ENCODE measurements around the gene SEPTIN5. TPM values are rescaled to one million over a fixed set of nuclear protein-coding genes. Genes with fewer than 3 reads are reported as not detected.

Gene SEPTIN5
- total and polyA plus RNA-seq, 9 of the 15 experiments (the other 6 are each of a cell fraction or from before 2014, with no cell fraction given), result 0.03 to 195 (median 119) TPM

GRCh38 chr22:19672054-19672776 lies 42.1 kb upstream of the SEPTIN5 start (continued):
- TF ChIP-seq CEBPG (CRISPR knock-in tag; IDR thresholded peaks at IDR 0.05) (no peak), CEBPG (tag; conservative IDR thresholded peaks at IDR 0.05 in 1 of 2, IDR thresholded peaks at IDR 0.05 in 1 of 2) (peak in 1 of 2 experiments; percentile 42; a peak in 1 of 4 replicates), THRAP3 (IDR thresholded peaks at IDR 0.05; ENCODE audit: borderline replicate concordance) (no peak), POU5F1 (IDR thresholded peaks at IDR 0.05; ENCODE audit: borderline replicate concordance, low read depth, low read length, partially characterized antibody) (no peak), ARID2 (IDR thresholded peaks at IDR 0.05) (no peak)
- TF ChIP-seq, protein P1, sequence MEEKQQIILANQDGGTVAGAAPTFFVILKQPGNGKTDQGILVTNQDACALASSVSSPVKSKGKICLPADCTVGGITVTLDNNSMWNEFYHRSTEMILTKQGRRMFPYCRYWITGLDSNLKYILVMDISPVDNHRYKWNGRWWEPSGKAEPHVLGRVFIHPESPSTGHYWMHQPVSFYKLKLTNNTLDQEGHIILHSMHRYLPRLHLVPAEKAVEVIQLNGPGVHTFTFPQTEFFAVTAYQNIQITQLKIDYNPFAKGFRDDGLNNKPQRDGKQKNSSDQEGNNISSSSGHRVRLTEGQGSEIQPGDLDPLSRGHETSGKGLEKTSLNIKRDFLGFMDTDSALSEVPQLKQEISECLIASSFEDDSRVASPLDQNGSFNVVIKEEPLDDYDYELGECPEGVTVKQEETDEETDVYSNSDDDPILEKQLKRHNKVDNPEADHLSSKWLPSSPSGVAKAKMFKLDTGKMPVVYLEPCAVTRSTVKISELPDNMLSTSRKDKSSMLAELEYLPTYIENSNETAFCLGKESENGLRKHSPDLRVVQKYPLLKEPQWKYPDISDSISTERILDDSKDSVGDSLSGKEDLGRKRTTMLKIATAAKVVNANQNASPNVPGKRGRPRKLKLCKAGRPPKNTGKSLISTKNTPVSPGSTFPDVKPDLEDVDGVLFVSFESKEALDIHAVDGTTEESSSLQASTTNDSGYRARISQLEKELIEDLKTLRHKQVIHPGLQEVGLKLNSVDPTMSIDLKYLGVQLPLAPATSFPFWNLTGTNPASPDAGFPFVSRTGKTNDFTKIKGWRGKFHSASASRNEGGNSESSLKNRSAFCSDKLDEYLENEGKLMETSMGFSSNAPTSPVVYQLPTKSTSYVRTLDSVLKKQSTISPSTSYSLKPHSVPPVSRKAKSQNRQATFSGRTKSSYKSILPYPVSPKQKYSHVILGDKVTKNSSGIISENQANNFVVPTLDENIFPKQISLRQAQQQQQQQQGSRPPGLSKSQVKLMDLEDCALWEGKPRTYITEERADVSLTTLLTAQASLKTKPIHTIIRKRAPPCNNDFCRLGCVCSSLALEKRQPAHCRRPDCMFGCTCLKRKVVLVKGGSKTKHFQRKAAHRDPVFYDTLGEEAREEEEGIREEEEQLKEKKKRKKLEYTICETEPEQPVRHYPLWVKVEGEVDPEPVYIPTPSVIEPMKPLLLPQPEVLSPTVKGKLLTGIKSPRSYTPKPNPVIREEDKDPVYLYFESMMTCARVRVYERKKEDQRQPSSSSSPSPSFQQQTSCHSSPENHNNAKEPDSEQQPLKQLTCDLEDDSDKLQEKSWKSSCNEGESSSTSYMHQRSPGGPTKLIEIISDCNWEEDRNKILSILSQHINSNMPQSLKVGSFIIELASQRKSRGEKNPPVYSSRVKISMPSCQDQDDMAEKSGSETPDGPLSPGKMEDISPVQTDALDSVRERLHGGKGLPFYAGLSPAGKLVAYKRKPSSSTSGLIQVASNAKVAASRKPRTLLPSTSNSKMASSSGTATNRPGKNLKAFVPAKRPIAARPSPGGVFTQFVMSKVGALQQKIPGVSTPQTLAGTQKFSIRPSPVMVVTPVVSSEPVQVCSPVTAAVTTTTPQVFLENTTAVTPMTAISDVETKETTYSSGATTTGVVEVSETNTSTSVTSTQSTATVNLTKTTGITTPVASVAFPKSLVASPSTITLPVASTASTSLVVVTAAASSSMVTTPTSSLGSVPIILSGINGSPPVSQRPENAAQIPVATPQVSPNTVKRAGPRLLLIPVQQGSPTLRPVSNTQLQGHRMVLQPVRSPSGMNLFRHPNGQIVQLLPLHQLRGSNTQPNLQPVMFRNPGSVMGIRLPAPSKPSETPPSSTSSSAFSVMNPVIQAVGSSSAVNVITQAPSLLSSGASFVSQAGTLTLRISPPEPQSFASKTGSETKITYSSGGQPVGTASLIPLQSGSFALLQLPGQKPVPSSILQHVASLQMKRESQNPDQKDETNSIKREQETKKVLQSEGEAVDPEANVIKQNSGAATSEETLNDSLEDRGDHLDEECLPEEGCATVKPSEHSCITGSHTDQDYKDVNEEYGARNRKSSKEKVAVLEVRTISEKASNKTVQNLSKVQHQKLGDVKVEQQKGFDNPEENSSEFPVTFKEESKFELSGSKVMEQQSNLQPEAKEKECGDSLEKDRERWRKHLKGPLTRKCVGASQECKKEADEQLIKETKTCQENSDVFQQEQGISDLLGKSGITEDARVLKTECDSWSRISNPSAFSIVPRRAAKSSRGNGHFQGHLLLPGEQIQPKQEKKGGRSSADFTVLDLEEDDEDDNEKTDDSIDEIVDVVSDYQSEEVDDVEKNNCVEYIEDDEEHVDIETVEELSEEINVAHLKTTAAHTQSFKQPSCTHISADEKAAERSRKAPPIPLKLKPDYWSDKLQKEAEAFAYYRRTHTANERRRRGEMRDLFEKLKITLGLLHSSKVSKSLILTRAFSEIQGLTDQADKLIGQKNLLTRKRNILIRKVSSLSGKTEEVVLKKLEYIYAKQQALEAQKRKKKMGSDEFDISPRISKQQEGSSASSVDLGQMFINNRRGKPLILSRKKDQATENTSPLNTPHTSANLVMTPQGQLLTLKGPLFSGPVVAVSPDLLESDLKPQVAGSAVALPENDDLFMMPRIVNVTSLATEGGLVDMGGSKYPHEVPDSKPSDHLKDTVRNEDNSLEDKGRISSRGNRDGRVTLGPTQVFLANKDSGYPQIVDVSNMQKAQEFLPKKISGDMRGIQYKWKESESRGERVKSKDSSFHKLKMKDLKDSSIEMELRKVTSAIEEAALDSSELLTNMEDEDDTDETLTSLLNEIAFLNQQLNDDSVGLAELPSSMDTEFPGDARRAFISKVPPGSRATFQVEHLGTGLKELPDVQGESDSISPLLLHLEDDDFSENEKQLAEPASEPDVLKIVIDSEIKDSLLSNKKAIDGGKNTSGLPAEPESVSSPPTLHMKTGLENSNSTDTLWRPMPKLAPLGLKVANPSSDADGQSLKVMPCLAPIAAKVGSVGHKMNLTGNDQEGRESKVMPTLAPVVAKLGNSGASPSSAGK (IDR thresholded peaks at IDR 0.05), result no peak
- TF ChIP-seq, protein P2, sequence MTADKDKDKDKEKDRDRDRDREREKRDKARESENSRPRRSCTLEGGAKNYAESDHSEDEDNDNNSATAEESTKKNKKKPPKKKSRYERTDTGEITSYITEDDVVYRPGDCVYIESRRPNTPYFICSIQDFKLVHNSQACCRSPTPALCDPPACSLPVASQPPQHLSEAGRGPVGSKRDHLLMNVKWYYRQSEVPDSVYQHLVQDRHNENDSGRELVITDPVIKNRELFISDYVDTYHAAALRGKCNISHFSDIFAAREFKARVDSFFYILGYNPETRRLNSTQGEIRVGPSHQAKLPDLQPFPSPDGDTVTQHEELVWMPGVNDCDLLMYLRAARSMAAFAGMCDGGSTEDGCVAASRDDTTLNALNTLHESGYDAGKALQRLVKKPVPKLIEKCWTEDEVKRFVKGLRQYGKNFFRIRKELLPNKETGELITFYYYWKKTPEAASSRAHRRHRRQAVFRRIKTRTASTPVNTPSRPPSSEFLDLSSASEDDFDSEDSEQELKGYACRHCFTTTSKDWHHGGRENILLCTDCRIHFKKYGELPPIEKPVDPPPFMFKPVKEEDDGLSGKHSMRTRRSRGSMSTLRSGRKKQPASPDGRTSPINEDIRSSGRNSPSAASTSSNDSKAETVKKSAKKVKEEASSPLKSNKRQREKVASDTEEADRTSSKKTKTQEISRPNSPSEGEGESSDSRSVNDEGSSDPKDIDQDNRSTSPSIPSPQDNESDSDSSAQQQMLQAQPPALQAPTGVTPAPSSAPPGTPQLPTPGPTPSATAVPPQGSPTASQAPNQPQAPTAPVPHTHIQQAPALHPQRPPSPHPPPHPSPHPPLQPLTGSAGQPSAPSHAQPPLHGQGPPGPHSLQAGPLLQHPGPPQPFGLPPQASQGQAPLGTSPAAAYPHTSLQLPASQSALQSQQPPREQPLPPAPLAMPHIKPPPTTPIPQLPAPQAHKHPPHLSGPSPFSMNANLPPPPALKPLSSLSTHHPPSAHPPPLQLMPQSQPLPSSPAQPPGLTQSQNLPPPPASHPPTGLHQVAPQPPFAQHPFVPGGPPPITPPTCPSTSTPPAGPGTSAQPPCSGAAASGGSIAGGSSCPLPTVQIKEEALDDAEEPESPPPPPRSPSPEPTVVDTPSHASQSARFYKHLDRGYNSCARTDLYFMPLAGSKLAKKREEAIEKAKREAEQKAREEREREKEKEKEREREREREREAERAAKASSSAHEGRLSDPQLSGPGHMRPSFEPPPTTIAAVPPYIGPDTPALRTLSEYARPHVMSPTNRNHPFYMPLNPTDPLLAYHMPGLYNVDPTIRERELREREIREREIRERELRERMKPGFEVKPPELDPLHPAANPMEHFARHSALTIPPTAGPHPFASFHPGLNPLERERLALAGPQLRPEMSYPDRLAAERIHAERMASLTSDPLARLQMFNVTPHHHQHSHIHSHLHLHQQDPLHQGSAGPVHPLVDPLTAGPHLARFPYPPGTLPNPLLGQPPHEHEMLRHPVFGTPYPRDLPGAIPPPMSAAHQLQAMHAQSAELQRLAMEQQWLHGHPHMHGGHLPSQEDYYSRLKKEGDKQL (CRISPR knock-in tag; IDR thresholded peaks at IDR 0.05; ENCODE audit: borderline replicate concordance), result 0 out of 2 replicates have a peak, but pooled peaks have one; percentile 78
